ENCODE results near the gene AKNA. TPM values are rescaled to one million over a fixed set of nuclear protein-coding genes. Genes with fewer than 3 reads are reported as not detected.

Gene AKNA
- total and polyA plus RNA-seq, 2 experiments from 2014 or later = 5.7 to 25.2 TPM

DNA sequence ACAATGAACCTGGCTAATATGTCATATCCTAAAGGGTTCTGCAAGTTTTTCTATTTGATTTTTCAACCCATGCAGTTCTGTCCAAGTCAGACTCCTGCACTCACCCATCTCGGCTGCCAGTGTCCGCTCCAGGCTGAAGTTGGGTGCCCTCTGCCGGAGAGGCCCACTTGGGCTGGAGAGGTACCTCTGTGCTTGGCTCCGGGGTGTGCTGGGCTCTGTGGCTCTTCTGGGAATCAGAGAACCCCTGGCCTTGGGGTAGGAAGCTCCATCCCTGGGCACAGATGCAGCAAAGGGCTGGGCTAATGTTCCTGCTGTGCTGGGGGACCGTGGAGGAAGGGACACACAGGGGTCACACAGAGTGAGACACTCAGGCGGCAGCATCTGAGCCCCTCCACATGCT, 32.0 kb downstream of the AKNA start:
- Histone ChIP-seq H3K9me3 (ENCODE audit: low read depth) (no peaks in the 10 kb centered on the region), H3K4me3 (no peak overlapping the region), H3K27ac (no peak overlapping the region), H3K4me1 (ENCODE audit: low read depth) (no peaks in the 10 kb centered on the region), H3K36me3 (peaks cover 43% of the 10 kb centered on the region), H3K27me3 (no peaks in the 10 kb centered on the region)
- DNase-seq (ENCODE audit: low read depth in 1 of 2, low spot score in 1 of 2) = no peak
- TF ChIP-seq, protein P1, sequence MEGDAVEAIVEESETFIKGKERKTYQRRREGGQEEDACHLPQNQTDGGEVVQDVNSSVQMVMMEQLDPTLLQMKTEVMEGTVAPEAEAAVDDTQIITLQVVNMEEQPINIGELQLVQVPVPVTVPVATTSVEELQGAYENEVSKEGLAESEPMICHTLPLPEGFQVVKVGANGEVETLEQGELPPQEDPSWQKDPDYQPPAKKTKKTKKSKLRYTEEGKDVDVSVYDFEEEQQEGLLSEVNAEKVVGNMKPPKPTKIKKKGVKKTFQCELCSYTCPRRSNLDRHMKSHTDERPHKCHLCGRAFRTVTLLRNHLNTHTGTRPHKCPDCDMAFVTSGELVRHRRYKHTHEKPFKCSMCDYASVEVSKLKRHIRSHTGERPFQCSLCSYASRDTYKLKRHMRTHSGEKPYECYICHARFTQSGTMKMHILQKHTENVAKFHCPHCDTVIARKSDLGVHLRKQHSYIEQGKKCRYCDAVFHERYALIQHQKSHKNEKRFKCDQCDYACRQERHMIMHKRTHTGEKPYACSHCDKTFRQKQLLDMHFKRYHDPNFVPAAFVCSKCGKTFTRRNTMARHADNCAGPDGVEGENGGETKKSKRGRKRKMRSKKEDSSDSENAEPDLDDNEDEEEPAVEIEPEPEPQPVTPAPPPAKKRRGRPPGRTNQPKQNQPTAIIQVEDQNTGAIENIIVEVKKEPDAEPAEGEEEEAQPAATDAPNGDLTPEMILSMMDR (IDR thresholded peaks at IDR 0.05; ENCODE audit: low read depth, low read length) = no peak

DNA sequence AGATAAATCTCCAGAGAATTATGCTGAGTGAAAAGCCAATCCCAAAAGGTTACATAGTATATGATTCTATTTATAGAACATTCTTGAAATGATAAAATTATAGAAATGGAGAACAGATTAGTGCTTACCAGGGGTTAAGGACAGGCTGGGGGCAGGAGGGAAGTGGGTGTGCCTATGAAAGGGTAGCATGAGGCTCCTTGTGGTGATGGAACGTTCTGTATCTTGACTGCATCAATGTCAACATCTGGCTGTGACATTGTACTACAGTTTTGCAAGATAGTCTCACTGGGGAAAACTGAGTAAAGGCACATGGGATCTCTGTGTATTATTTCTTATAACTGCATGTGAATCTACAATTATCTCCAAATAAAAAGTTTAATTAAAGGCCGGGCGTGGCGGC, 35.9 kb downstream of the AKNA start:
- DNase-seq (ENCODE audit: low read depth in 1 of 2, low spot score in 1 of 2) = no peak

DNA sequence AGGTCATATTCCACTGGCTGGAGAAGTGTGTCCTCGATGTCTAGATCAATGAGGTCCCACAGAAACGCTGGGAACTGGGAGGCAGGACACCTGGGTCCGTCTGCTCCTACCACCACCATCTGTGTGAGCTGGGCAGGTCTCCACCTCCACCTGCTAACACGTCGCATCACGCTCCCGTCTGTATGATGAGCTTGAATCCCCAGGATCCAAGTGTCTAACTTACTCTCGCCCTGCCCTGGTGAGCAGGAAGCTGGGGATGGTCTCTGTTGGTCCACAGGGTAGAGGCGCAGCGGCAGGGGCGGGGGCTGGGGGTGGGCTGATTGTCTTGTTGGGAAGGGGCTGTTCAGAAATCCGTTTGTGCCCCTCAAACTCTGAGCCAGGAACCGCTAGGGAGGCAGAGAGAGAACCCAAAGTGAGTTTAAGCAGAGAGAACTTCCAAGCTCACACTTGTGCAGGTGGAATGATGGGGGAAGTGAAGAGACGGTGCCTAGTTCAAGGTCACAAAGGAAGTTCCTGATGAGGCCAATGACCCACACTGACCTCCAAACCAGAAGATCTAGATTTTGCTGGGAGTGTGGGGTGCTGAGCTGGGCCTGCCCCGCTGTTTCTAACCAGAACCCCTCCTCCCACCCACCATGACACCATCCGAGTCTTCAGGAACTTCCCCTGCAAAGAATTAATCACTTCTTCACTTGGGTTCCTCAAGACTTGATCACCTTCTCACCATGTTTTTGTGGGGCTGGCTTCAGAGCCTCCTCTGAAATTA, 37.0 kb downstream of the AKNA start:
- peaks cover 31% of the 10 kb centered on the region for H3K36me3 ChIP-seq
- TF ChIP-seq, protein P1 (IDR thresholded peaks at IDR 0.05; ENCODE audit: low read depth, low read length) = no peak
- peaks cover 10% of the 10 kb centered on the region for H3K4me1 ChIP-seq (ENCODE audit: low read depth)
- H3K27me3 ChIP-seq = no peaks in the 10 kb centered on the region
- H3K9me3 ChIP-seq (ENCODE audit: low read depth) = no peaks in the 10 kb centered on the region
- no peak overlapping the region for H3K27ac ChIP-seq
- no peak for DNase-seq (ENCODE audit: low read depth in 1 of 2, low spot score in 1 of 2)
- H3K4me3 ChIP-seq = no peak overlapping the region

More for the DNA sequence above, 35.9 kb downstream of the AKNA start:
- H3K27ac ChIP-seq = no peak overlapping the region
- H3K9me3 ChIP-seq (ENCODE audit: low read depth) = no peaks in the 10 kb centered on the region
- peaks cover 24% of the 10 kb centered on the region for H3K36me3 ChIP-seq
- H3K4me3 ChIP-seq = no peak overlapping the region
- no peaks in the 10 kb centered on the region for H3K27me3 ChIP-seq
- TF ChIP-seq, protein P1 (IDR thresholded peaks at IDR 0.05; ENCODE audit: low read depth, low read length) = no peak
- H3K4me1 ChIP-seq (ENCODE audit: low read depth) = peaks cover 10% of the 10 kb centered on the region

DNA sequence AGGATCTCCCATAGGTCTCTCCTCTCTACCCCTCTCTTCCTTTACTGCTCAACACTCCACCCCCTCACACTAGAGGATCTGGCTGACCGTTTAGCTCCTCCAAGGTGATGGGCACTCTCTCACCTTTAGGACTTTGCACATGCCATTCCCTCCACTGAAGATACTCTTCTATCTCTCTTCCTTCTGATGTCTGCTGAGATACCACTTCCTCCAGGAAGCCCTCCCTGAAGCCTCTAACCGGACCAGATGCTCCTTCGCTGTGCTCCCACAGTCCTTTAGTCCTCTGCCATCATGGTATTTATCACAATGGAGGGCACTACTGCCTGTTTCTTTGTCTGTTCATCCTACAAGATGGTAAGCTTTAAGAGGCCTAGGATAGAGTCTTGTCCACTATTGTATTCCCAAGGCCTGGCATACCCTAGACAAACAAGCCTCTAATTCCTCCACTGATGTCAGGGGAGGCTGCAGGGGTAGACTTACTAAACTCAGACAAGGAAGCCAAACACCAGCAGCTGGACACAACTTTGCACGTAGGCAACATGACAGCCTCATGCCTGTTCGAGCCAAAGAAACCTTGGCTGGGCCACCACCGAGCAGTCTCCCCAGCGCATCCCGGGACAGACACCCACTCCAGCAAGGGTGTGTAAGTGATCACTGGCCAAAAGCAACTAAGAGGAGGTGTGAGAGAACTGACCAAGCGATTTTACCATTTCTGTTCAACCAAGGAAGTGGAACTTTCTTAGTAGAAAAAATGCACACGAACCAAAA, 37.9 kb downstream of the AKNA start:
- peaks cover 35% of the 10 kb centered on the region for H3K36me3 ChIP-seq
- H3K27me3 ChIP-seq = no peaks in the 10 kb centered on the region
- H3K4me1 ChIP-seq (ENCODE audit: low read depth) = peaks cover 10% of the 10 kb centered on the region
- no peak overlapping the region for H3K4me3 ChIP-seq
- no peaks in the 10 kb centered on the region for H3K9me3 ChIP-seq (ENCODE audit: low read depth)
- H3K27ac ChIP-seq = peak overlapping the region; percentile 4
- no peak for DNase-seq (ENCODE audit: low read depth in 1 of 2, low spot score in 1 of 2)
- TF ChIP-seq, protein P1 (IDR thresholded peaks at IDR 0.05; ENCODE audit: low read depth, low read length) = no peak

DNA sequence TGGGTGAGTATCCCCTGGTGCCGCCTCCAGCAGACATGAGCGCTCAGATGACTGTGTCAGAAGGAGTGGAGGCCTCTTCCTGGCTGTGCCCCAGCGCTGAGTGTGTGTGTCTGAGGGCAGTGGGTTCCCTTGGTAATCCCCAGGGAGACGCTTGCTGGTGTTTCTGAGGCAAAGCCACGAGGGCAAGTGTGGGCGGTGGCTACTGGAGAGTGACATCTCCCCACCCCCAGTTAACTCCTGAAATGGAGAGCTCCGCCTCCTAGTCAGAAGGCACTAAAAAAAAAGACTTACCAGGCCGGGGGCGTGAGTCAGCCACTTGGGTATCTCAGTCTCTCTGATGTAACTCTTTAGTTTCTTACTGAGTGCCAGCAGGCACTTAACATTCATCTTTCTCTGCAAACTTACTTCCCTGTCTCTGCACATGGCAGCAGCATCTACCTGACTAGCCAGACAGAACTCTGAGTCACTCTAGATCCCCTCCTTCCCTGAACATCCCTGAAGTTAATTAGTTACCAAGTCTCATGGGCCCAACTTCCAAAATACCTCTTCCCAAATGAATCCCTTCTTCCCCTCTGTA, 38.8 kb downstream of the AKNA start:
- Histone ChIP-seq H3K27me3 (no peaks in the 10 kb centered on the region), H3K36me3 (peaks cover 33% of the 10 kb centered on the region)
- DNase-seq (ENCODE audit: low read depth in 1 of 2, low spot score in 1 of 2) = peak; percentile 91 to 98

More for the DNA sequence above, 38.8 kb downstream of the AKNA start:
- peaks cover 10% of the 10 kb centered on the region for H3K4me1 ChIP-seq (ENCODE audit: low read depth)
- H3K9me3 ChIP-seq (ENCODE audit: low read depth) = no peaks in the 10 kb centered on the region
- H3K27ac ChIP-seq = peak overlapping the region; percentile 4
- TF ChIP-seq, protein P1 (IDR thresholded peaks at IDR 0.05; ENCODE audit: low read depth, low read length) = no peak
- no peak overlapping the region for H3K4me3 ChIP-seq
